ENCODE results near the gene CFAP68.
"Not testable (repeated sequence)": the region's sequence is repeated elsewhere in the genome, so short reads cannot be mapped to it uniquely, and the experiment has no call there.

The CFAP68 gene

GRCh38 chr11:111918390-111919256 lies 39.3 kb downstream of the CFAP68 start, which contains the start of gene C11orf52:
C11orf52 (plus strand) TSS chr11:111918913; CDS start chr11:111918973, 60 bp downstream.
- DNase-seq (ENCODE audit: low spot score) = no peak

- DNase-seq (ENCODE audit: low spot score) = no peak
Measured at GRCh38 chr11:111920908-111921307, 41.6 kb downstream of the CFAP68 start.

DNA sequence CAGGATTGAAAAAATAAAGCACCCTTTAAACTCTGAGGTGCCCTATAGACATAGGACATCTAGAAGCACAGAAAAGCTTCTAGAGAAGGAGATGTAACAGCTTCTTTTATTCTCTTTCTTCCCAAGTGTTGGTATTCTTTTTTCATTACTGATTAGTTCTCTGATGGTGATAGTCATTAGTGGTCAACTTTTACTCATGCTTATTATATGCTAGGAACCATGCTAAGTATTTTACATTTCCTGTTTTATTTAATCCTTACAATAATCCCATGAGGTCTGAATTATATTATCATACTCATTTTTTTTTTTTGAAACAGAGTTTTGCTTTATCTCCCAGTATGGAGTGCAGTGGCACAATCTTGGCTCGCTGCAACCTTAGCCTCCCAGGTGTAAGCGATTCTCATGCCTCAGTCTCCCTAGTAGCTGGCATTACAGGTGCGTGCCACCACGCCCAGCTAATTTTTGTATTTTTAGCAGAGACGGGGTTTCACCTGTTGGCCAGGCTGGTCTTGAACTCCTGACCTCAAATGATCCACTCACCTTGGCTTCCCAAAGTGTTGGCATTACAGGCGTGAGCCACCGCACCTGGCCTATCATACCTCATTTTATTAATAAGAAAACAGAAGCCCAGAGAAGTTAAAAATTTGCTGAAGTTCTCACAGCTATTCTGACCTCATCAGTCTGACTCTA lies 42.3 kb downstream of the CFAP68 start:
- DNase-seq (ENCODE audit: low spot score) = no peak

GRCh38 chr11:111922803-111923202 lies 43.5 kb downstream of the CFAP68 start:
- no peak for DNase-seq (ENCODE audit: low spot score)

DNA sequence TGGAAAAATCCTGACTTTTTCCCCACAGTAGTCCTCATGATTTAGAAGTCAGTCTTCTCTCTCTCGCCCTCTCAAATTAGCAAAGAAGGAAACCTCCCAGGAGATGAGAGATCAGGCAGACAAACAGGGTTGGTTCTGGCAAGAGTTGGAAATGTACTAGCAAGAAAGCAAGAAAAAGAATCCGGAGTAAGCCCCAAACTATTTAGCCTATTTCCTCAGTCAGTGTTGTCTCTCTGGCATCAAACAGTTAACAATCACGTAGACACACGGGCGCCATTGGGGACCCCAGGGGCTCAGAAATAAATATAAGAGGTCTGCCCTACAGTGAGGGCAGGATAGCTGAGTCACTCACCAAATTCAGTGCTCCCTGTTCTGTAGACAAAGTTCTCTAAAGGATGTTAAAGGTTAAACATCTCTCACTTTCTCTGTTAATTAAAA lies 44.0 kb downstream of the CFAP68 start:
- no peak for DNase-seq (ENCODE audit: low spot score)

- no peak for DNase-seq (ENCODE audit: low spot score)
Measured at GRCh38 chr11:111923951-111924350, 44.6 kb downstream of the CFAP68 start.

DNA sequence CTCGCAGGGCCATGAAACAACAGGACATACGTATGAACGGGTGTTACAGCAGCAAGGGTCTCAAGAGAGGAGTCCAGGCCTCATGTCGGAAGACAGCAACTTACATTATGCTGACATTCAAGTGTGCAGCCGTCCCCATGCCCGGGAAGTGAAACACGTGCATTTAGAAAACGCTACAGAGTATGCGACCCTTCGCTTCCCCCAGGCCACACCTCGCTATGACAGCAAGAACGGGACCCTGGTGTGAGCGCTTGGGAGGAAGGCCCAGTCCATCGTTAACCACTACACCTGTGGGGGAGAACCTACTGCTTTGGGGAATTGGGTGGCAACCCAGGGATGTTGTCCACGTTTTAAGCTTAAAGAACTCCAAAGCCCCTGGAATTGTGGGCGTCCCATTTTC lies 46.6 kb downstream of the CFAP68 start:
- no peak for DNase-seq (ENCODE audit: low spot score)

- DNase-seq (ENCODE audit: low spot score) = peak; percentile 93
Measured at GRCh38 chr11:111926505-111927391, 47.4 kb downstream of the CFAP68 start.

DNA sequence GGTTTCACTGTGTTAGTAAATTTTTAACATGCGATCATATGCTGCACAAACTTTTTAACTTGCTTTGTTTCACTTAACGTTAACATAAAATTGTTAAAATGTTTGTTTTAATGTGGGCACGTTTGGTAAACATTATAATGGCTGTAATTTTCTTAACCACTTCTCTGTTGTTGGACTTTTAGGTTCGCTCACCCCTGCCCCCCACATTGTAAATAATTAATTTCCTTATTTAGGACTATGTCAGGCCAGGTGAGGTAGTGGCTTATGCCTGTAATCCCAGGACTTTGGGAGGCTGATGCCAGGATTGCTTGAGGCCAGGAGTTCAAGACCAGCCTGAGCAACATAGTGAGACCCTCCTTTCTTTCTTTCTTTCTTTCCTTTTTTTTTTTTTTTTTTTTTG lies 51.1 kb downstream of the CFAP68 start:
- no peak for DNase-seq (ENCODE audit: low spot score)

- no peak for DNase-seq (ENCODE audit: low spot score)
Measured at GRCh38 chr11:111932611-111932950, 53.2 kb downstream of the CFAP68 start.

- not testable (repeated sequence) for DNase-seq (ENCODE audit: low spot score)
Measured at GRCh38 chr11:111933176-111933575, 53.8 kb downstream of the CFAP68 start.

- no peak for DNase-seq (ENCODE audit: low spot score)
Measured at GRCh38 chr11:111933872-111934271, 54.5 kb downstream of the CFAP68 start.

GRCh38 chr11:111934306-111934705 lies 55.0 kb downstream of the CFAP68 start:
- DNase-seq (ENCODE audit: low spot score) = no peak
